ENCODE measurements around the gene UBXN1.

DNA sequence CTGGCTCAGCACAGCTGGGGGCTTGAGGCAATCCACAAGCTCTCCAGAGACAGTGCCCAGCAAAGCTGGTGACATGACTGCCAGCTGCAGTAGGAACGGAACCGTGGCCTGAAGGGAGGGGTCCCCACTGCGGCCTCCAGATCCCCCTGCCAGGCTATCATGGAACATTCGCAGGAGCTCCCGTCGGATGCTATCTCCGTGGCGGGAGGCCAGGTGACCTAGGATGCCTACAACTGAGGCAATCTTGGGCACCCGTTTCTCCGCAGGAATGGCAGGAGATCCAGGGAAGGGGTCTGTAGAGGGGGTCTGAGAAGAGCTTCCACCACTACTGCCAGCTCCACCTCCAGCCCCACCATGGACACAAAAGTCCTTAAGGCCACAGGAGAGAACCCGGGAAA, 29.9 kb downstream of the UBXN1 start:
- TF ChIP-seq, protein P1, sequence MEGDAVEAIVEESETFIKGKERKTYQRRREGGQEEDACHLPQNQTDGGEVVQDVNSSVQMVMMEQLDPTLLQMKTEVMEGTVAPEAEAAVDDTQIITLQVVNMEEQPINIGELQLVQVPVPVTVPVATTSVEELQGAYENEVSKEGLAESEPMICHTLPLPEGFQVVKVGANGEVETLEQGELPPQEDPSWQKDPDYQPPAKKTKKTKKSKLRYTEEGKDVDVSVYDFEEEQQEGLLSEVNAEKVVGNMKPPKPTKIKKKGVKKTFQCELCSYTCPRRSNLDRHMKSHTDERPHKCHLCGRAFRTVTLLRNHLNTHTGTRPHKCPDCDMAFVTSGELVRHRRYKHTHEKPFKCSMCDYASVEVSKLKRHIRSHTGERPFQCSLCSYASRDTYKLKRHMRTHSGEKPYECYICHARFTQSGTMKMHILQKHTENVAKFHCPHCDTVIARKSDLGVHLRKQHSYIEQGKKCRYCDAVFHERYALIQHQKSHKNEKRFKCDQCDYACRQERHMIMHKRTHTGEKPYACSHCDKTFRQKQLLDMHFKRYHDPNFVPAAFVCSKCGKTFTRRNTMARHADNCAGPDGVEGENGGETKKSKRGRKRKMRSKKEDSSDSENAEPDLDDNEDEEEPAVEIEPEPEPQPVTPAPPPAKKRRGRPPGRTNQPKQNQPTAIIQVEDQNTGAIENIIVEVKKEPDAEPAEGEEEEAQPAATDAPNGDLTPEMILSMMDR (IDR thresholded peaks at IDR 0.05) = no peak
- TF ChIP-seq POLR2A (IDR thresholded peaks at IDR 0.05) = no peak
